HepG2 (cell line): ENCODE data around the gene IGF2BP1. TPM values are rescaled to one million over a fixed set of nuclear protein-coding genes. Genes with fewer than 3 reads are reported as not detected.

Source experiments
- AHR ChIP-seq: IDR thresholded peaks from 2 replicates; pipeline ENCODE4 v1.6.1; 2018; ENCODE audit warnings: missing genetic modification reagents, missing compliant biosample characterization
- CBX1 ChIP-seq: IDR thresholded peaks from one replicate; pipeline ENCODE4 v1.6.1; 2016; ENCODE audit warnings: antibody characterized with exemption, low read depth
- HMG20A ChIP-seq: IDR thresholded peaks from 2 replicates; pipeline ENCODE4 v1.6.1; 2016; ENCODE audit warnings: borderline replicate concordance
- JARID2 ChIP-seq: sonication (generic); formaldehyde crosslinking; IDR thresholded peaks from 2 replicates; pipeline ENCODE4 v1.8.1; 2023; ENCODE audit warnings: missing genetic modification reagents, inconsistent platforms; ENCODE audit not compliant: insufficient replicate concordance
- MED13 ChIP-seq: sonication (generic); formaldehyde crosslinking; IDR thresholded peaks from 2 replicates; pipeline ENCODE4 v1.5.0; 2020; ENCODE audit warnings: missing genetic modification reagents
- MTA3 ChIP-seq: sonication (generic); formaldehyde crosslinking; IDR thresholded peaks from 2 replicates; pipeline ENCODE4 v1.4.0; 2020; ENCODE audit warnings: missing genetic modification reagents
- PRPF4 ChIP-seq: fragments of 200-400 bp; formaldehyde crosslinking; IDR thresholded peaks from 2 replicates; pipeline ENCODE4 v1.6.1; 2016; ENCODE audit warnings: low read length, low read depth; ENCODE audit not compliant: poor library complexity, severe bottlenecking
- SNAI1 ChIP-seq: sonication (generic); formaldehyde crosslinking; IDR thresholded peaks from 2 replicates; pipeline ENCODE4 v1.5.0; 2020; ENCODE audit warnings: mild to moderate bottlenecking, missing genetic modification reagents, borderline replicate concordance
- SRSF1 ChIP-seq: fragments of 200-400 bp; formaldehyde crosslinking; optimal IDR thresholded peaks from 2 replicates; pipeline ENCODE3; 2017; ENCODE audit warnings: mild to moderate bottlenecking, low read depth, low read length, moderate library complexity
- TARDBP ChIP-seq: sonication (generic); formaldehyde crosslinking; IDR thresholded peaks from 2 replicates; pipeline ENCODE4 v1.8.0; 2022; ENCODE audit warnings: mild to moderate bottlenecking, missing genetic modification reagents
- ZBTB38 ChIP-seq: sonication (generic); formaldehyde crosslinking; IDR thresholded peaks from 2 replicates; pipeline ENCODE4 v1.5.1; 2020; ENCODE audit warnings: mild to moderate bottlenecking, missing genetic modification reagents
- ZEB1 ChIP-seq: IDR thresholded peaks from 2 replicates; pipeline ENCODE4 v1.6.1; 2012; ENCODE audit warnings: mild to moderate bottlenecking, low read depth, inconsistent platforms; ENCODE audit not compliant: insufficient replicate concordance
- ZNF10 ChIP-seq: sonication (generic); formaldehyde crosslinking; IDR thresholded peaks from 2 replicates; pipeline ENCODE4 v1.4.0; 2020; ENCODE audit warnings: mild to moderate bottlenecking, low read depth, missing genetic modification reagents, borderline replicate concordance
- ZNF296 ChIP-seq: sonication (generic); formaldehyde crosslinking; conservative IDR thresholded peaks from 2 replicates; pipeline ENCODE4 v1.5.0; 2020; ENCODE audit warnings: mild to moderate bottlenecking, missing genetic modification reagents
- ZNF446 ChIP-seq: sonication (generic); formaldehyde crosslinking; IDR thresholded peaks from 2 replicates; pipeline ENCODE4 v1.5.0; 2020; ENCODE audit warnings: mild to moderate bottlenecking, missing genetic modification reagents
- ZNF550 ChIP-seq: sonication (generic); formaldehyde crosslinking; IDR thresholded peaks from 2 replicates; pipeline ENCODE4 v1.4.0; 2020; ENCODE audit warnings: mild to moderate bottlenecking, missing genetic modification reagents, borderline replicate concordance
- ZNF558 ChIP-seq: sonication (generic); formaldehyde crosslinking; IDR thresholded peaks from 2 replicates; pipeline ENCODE4 v1.9.0; 2022; ENCODE audit warnings: mild to moderate bottlenecking, missing genetic modification reagents, borderline replicate concordance
- polyA plus RNA-seq, 8 experiments: library from polyadenylated mRNA; depleted of rRNA in 3 of 8; stranded (reverse) in 7 of 8; unstranded in 1 of 8; fragments of >200 nt; fragmentation: Illumina TruSeq in 4 of 8; extraction: Trizol in 4 of 8; gene quantifications; 2 replicates each; pipeline versions ENCODE4 v1.2.1 to v1.2.3, GENCODE V29; 2011 to 2016; ENCODE audit warnings: low read depth in 4 of 8, missing spikeins in 1 of 8, mixed read lengths in 1 of 8; ENCODE audit not compliant: insufficient read depth in 1 of 8
- total RNA-seq, 5 experiments: library from RNA; depleted of rRNA; stranded (reverse); fragments of >200 nt; fragmentation: Illumina TruSeq; extraction: Trizol; gene quantifications; 2 replicates each; pipeline ENCODE4 v1.2.3, GENCODE V29; 2016; ENCODE audit warnings: low read depth in 1 of 5
- TF ChIP-seq, protein P1 (sequence below): sonication (generic); formaldehyde crosslinking; IDR thresholded peaks from 2 replicates; pipeline ENCODE4 v1.5.1; 2020; ENCODE audit warnings: missing genetic modification reagents, mild to moderate bottlenecking, borderline replicate concordance
- TF ChIP-seq, protein P2 (sequence below): IDR thresholded peaks from 2 replicates; pipeline ENCODE4 v1.6.1; 2016; ENCODE audit warnings: missing biosample characterization, missing genetic modification reagents, low read depth
- TF ChIP-seq, protein P3 (sequence below): sonication (generic); formaldehyde crosslinking; IDR thresholded peaks from 2 replicates; pipeline ENCODE4 v1.5.0; 2020; ENCODE audit warnings: missing genetic modification reagents
- TF ChIP-seq, protein P4 (sequence below), 2 experiments: sonication (generic) in 1 of 2; formaldehyde crosslinking in 1 of 2; IDR thresholded peaks; 2 replicates each; pipeline versions ENCODE4 v1.5.1 to v1.6.1; 2011 to 2020; ENCODE audit warnings: borderline replicate concordance in 1 of 2, low read depth in 1 of 2, low read length in 1 of 2, mild to moderate bottlenecking in 1 of 2, missing genetic modification reagents in 1 of 2, moderate library complexity in 1 of 2

Gene IGF2BP1
- total and polyA plus RNA-seq, 2 of the 13 experiments (the other 11 are each of a cell fraction or from before 2014, with no cell fraction given): 29.7 to 75.1 TPM

DNA sequence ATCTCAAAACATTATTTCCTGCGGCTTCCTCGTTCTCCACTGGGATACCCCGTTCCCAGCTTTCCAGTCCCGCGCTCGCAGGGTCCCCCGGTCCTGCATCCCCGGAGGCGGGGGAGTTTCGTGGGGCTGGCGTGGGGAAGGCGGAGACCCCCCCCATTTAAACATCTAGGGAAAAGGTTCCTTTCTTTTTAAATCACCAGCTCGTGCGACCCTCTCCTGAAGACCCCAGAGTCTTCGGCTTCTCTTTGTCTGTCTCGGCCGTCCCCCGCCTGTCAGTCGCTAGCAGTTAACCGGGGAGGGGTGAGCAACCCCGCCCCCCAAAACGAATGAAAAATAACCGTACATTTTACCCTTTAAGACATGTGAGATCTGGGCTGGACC, 473 bp upstream of the IGF2BP1 start (continued):
- TF ChIP-seq ZNF446 (CRISPR knock-in tag) (0 out of 2 replicates have a peak, but pooled peaks have one; percentile 56), MED13 (CRISPR knock-in tag) (no peak), AHR (CRISPR knock-in tag) (0 out of 2 replicates have a peak, but pooled peaks have one; percentile 7), ZNF550 (CRISPR knock-in tag) (0 out of 2 replicates have a peak, but pooled peaks have one; percentile 66), ZBTB38 (CRISPR knock-in tag) (no peak), SRSF1 (peak; percentile 14), TARDBP (CRISPR knock-in tag) (no peak), SNAI1 (CRISPR knock-in tag) (no peak; the same call in 1 of the 2 replicates), MTA3 (no peak), CBX1 (no peak), HMG20A (no peak), ZNF558 (CRISPR knock-in tag) (peak; percentile 0; the same call in 1 of the 2 replicates), ZNF10 (CRISPR knock-in tag) (no peak), PRPF4 (peak; percentile 50), ZNF296 (peak; percentile 59; the same call in 1 of the 2 replicates), JARID2 (CRISPR knock-in tag) (no peak), ZEB1 (peak; percentile 61)
- TF ChIP-seq, protein P1, sequence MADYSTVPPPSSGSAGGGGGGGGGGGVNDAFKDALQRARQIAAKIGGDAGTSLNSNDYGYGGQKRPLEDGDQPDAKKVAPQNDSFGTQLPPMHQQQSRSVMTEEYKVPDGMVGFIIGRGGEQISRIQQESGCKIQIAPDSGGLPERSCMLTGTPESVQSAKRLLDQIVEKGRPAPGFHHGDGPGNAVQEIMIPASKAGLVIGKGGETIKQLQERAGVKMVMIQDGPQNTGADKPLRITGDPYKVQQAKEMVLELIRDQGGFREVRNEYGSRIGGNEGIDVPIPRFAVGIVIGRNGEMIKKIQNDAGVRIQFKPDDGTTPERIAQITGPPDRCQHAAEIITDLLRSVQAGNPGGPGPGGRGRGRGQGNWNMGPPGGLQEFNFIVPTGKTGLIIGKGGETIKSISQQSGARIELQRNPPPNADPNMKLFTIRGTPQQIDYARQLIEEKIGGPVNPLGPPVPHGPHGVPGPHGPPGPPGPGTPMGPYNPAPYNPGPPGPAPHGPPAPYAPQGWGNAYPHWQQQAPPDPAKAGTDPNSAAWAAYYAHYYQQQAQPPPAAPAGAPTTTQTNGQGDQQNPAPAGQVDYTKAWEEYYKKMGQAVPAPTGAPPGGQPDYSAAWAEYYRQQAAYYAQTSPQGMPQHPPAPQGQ (CRISPR knock-in tag): no peak
- TF ChIP-seq, protein P2, sequence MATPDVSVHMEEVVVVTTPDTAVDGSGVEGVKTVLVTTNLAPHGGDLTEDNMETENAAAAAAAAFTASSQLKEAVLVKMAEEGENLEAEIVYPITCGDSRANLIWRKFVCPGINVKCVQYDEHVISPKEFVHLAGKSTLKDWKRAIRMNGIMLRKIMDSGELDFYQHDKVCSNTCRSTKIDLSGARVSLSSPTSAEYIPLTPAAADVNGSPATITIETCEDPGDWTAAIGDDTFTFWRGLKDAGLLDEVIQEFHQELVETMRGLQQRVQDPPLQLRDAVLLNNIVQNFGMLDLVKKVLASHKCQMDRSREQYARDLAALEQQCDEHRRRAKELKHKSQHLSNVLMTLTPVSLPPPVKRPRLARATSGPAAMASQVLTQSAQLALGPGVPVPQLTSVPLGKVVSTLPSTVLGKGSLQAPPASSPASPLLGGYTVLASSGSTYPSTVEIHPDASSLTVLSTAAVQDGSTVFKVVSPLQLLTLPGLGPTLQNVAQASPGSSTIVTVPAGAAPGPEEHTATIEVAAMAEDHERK (CRISPR knock-in tag): no peak
- TF ChIP-seq, protein P3, sequence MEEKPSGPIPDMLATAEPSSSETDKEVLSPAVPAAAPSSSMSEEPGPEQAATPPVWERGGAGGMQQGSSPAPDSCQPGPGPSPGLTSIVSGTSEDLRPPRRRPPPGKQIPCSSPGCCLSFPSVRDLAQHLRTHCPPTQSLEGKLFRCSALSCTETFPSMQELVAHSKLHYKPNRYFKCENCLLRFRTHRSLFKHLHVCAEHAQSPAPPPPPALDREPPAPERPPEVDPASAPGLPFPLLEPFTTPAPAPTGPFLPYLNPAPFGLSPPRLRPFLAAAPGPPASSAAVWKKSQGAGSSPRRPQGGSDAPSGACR (CRISPR knock-in tag): no peak
- TF ChIP-seq, protein P4, sequence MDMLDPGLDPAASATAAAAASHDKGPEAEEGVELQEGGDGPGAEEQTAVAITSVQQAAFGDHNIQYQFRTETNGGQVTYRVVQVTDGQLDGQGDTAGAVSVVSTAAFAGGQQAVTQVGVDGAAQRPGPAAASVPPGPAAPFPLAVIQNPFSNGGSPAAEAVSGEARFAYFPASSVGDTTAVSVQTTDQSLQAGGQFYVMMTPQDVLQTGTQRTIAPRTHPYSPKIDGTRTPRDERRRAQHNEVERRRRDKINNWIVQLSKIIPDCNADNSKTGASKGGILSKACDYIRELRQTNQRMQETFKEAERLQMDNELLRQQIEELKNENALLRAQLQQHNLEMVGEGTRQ (IDR thresholded peaks at IDR 0.05; ENCODE audit: low read depth, low read length): no peak
- TF ChIP-seq, protein P4 (CRISPR knock-in tag; IDR thresholded peaks at IDR 0.05; ENCODE audit: borderline replicate concordance): 0 out of 2 replicates have a peak, but pooled peaks have one; percentile 6
